ENCODE measurements around the gene ZBTB20. TPM values are rescaled to one million over a fixed set of nuclear protein-coding genes. Genes with fewer than 3 reads are reported as not detected.
A peak's percentile ranks its signal among the peaks of the same experiment; 100 is the strongest.

The ZBTB20 gene
- polyA plus RNA-seq, 1 of the 3 experiments (the other 2 are of a cell fraction) = 0.43 TPM

DNA sequence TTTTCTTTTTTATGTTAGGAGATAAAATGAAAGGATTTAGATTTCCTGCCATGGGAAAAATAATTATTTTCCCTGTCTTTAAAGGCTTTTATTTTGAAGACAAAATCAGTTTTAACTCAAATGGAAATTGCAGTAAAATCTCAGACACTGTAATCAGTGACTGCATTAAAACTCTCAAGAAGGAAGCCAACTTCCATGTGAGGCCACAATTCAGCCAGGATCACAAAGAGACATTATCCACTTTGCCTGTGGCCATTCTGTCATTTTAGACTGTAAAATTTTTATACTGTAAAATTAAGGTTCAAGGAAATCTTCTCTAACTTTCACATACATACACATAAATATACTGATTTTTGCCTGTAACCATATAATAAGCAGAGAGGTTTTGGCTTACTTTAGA, 549.2 kb downstream of the ZBTB20 start:
- H3K4me2 ChIP-seq = no peak overlapping the region
- ChIA-PET CTCF (interaction anchor here (0.9 to 1.5 kb wide), 3 partner anchors 8 to 26 kb away, joined by 3 to 4 read pairs (median 3); no protein-coding TSS in a partner anchor), POLR2A (no interaction called here)
- peaks cover 0 to 6% of the 10 kb centered on the region in 2 experiments for H3K36me3 ChIP-seq (replicated peaks in 1 of 2; ENCODE audit: control insufficient read depth in 1 of 2, insufficient read depth in 2 of 2, low read length in 1 of 2)
- H3K79me2 ChIP-seq (ENCODE audit: insufficient read depth) = no peaks in the 10 kb centered on the region
- no peaks in the 10 kb centered on the region for H3F3A ChIP-seq (replicated peaks; ENCODE audit: insufficient read depth)
- TF ChIP-seq, protein P1, sequence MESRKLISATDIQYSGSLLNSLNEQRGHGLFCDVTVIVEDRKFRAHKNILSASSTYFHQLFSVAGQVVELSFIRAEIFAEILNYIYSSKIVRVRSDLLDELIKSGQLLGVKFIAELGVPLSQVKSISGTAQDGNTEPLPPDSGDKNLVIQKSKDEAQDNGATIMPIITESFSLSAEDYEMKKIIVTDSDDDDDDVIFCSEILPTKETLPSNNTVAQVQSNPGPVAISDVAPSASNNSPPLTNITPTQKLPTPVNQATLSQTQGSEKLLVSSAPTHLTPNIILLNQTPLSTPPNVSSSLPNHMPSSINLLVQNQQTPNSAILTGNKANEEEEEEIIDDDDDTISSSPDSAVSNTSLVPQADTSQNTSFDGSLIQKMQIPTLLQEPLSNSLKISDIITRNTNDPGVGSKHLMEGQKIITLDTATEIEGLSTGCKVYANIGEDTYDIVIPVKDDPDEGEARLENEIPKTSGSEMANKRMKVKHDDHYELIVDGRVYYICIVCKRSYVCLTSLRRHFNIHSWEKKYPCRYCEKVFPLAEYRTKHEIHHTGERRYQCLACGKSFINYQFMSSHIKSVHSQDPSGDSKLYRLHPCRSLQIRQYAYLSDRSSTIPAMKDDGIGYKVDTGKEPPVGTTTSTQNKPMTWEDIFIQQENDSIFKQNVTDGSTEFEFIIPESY (IDR thresholded peaks at IDR 0.05; ENCODE audit: borderline replicate concordance, low read depth) = no peak
- TF ChIP-seq ELF1 (IDR thresholded peaks at IDR 0.05) = no peak
- no peak for TF ChIP-seq TCF12 (IDR thresholded peaks at IDR 0.05)
- no peak for TF ChIP-seq RCOR1 (IDR thresholded peaks at IDR 0.05; ENCODE audit: low read length)
- no peak for TF ChIP-seq SMC3 (IDR thresholded peaks at IDR 0.05; ENCODE audit: low read depth, low read length)
- TF ChIP-seq, protein P2, sequence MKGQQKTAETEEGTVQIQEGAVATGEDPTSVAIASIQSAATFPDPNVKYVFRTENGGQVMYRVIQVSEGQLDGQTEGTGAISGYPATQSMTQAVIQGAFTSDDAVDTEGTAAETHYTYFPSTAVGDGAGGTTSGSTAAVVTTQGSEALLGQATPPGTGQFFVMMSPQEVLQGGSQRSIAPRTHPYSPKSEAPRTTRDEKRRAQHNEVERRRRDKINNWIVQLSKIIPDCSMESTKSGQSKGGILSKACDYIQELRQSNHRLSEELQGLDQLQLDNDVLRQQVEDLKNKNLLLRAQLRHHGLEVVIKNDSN (IDR thresholded peaks at IDR 0.05; ENCODE audit: borderline replicate concordance, low read depth) = no peak
- no peak for TF ChIP-seq CHD2 (IDR thresholded peaks at IDR 0.05; ENCODE audit: low read length, partially characterized antibody)
- no peak for TF ChIP-seq YY1 (IDR thresholded peaks at IDR 0.05; ENCODE audit: low read depth)
- TF ChIP-seq RAD21 (IDR thresholded peaks at IDR 0.05; ENCODE audit: low read length) = no peak
- TF ChIP-seq MEF2A (IDR thresholded peaks at IDR 0.05; ENCODE audit: borderline replicate concordance, low read depth) = no peak
- TF ChIP-seq NRF1 (IDR thresholded peaks at IDR 0.05; ENCODE audit: low read depth, low read length) = no peak
- no peak for TF ChIP-seq GATA2 (CRISPR knock-in tag; IDR thresholded peaks at IDR 0.05)
- H3K9me3 ChIP-seq = no peaks in the 10 kb centered on the region
- no peaks in the 10 kb centered on the region for H3K4me1 ChIP-seq (ENCODE audit: control insufficient read depth in 1 of 2, insufficient read depth in 2 of 2, low read depth in 1 of 2, low read length in 1 of 2)
- no peak overlapping the region for H3K27ac ChIP-seq (ENCODE audit: low read depth in 2 of 2, low read length in 1 of 2)
- no peaks in the 10 kb centered on the region; the same call in 1 of the 2 replicates for H4K20me1 ChIP-seq (ENCODE audit: insufficient read depth)
- H2AFZ ChIP-seq (ENCODE audit: low read depth) = no peak overlapping the region
- H3K4me3 ChIP-seq (ENCODE audit: low read depth in 2 of 2, low read length in 1 of 2) = no peak overlapping the region
- DNase-seq = no peak
- no peaks in the 10 kb centered on the region for H3K27me3 ChIP-seq (ENCODE audit: insufficient read depth)
- H3K9me2 ChIP-seq = no peaks in the 10 kb centered on the region
- H3K9ac ChIP-seq = no peak overlapping the region

DNA sequence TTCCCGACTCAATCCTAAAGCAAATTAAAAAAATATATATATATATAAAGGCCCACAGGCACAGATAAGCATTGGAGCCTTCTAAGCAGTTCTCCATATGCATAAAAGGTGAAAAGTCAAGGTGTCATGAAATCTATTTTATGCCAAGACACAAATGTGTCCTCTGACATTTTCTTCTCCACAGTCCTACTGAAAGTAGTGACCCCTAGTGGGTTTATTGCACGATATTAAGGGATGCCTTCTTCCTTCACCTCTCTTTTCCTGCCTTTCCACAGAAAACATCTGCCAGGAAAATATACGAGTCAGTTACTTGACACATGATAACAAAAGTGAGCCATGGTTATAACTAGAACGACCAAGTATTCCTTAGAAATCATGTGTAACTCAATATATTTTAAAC, 550.1 kb downstream of the ZBTB20 start:
- no peak for DNase-seq
- Histone ChIP-seq H3K27me3 (ENCODE audit: insufficient read depth) (no peaks in the 10 kb centered on the region), H3K9ac (no peak overlapping the region), H3K9me3 (no peaks in the 10 kb centered on the region), H2AFZ (ENCODE audit: low read depth) (no peak overlapping the region), H3K79me2 (ENCODE audit: insufficient read depth) (no peaks in the 10 kb centered on the region), H4K20me1 (ENCODE audit: insufficient read depth) (no peaks in the 10 kb centered on the region; the same call in 1 of the 2 replicates), H3K27ac (ENCODE audit: low read depth in 2 of 2, low read length in 1 of 2) (no peak overlapping the region), H3K9me2 (no peaks in the 10 kb centered on the region), H3K4me3 (ENCODE audit: low read depth in 2 of 2, low read length in 1 of 2) (no peak overlapping the region), H3K4me2 (no peak overlapping the region), H3F3A (replicated peaks; ENCODE audit: insufficient read depth) (no peaks in the 10 kb centered on the region), H3K4me1 (ENCODE audit: control insufficient read depth in 1 of 2, insufficient read depth in 2 of 2, low read depth in 1 of 2, low read length in 1 of 2) (no peaks in the 10 kb centered on the region), H3K36me3 (replicated peaks in 1 of 2; ENCODE audit: control insufficient read depth in 1 of 2, insufficient read depth in 2 of 2, low read length in 1 of 2) (peaks cover 0 to 6% of the 10 kb centered on the region in 2 experiments)
- TF ChIP-seq RAD21 (IDR thresholded peaks at IDR 0.05; ENCODE audit: low read length) (peak; percentile 23; the same call in 1 of the 2 replicates), EZH2phosphoT487 (IDR thresholded peaks at IDR 0.05; ENCODE audit: borderline replicate concordance, low read depth) (no peak)
- TF ChIP-seq, protein P3, sequence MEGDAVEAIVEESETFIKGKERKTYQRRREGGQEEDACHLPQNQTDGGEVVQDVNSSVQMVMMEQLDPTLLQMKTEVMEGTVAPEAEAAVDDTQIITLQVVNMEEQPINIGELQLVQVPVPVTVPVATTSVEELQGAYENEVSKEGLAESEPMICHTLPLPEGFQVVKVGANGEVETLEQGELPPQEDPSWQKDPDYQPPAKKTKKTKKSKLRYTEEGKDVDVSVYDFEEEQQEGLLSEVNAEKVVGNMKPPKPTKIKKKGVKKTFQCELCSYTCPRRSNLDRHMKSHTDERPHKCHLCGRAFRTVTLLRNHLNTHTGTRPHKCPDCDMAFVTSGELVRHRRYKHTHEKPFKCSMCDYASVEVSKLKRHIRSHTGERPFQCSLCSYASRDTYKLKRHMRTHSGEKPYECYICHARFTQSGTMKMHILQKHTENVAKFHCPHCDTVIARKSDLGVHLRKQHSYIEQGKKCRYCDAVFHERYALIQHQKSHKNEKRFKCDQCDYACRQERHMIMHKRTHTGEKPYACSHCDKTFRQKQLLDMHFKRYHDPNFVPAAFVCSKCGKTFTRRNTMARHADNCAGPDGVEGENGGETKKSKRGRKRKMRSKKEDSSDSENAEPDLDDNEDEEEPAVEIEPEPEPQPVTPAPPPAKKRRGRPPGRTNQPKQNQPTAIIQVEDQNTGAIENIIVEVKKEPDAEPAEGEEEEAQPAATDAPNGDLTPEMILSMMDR (IDR thresholded peaks at IDR 0.05) = peak; percentile 21; the same call in 1 of the 2 replicates
- WGBS (ENCODE audit: low lambda C conversion rate) = 85% methylated on average over 4 of the region's 4 CpGs
- ChIA-PET POLR2A (no interaction called here), CTCF (interaction anchor here (0.9 to 1.5 kb wide), 4 partner anchors 9 to 234 kb away, joined by 3 to 4 read pairs (median 3); no protein-coding TSS in a partner anchor)

Data from SK-N-SH (cell line).